Endothelial cell of umbilical vein (primary cell): ENCODE data around the gene ZCWPW2. TPM values are rescaled to one million over a fixed set of nuclear protein-coding genes. Genes with fewer than 3 reads are reported as not detected.

ENCODE experiments used
- BruUV-seq: library from RNA; stranded (reverse); fragments of 400-500 nt; replicated peaks from 2 replicates; lab custom pipeline; 2021; lab: Mats Ljungman, UMichigan
- CTCF ChIA-PET: fragments of 300-600, 350-600 bp; sonication (Branson Sonifier 250); formaldehyde crosslinking; loops from one replicate; lab custom pipeline; 2021; ENCODE audit warnings: antibody characterized with exemption, inconsistent platforms; lab: Charles Lee
- POLR2A ChIA-PET: fragments of 300-600, 350-600 bp; sonication (Branson Sonifier 250); formaldehyde crosslinking; loops from one replicate; lab custom pipeline; 2021; ENCODE audit warnings: antibody characterized with exemption, inconsistent platforms; lab: Charles Lee
- DNase-seq: peaks from one replicate; pipeline ENCODE4 v3.0.0-alpha.2; 2011; ENCODE audit warnings: low read depth, low spot score
- FAIRE-seq: peaks from 2 replicates; lab custom pipeline; 2011; peaks lifted over from hg19 to GRCh38; lab: Jason Lieb, UNC
- H2AFZ ChIP-seq: 2 replicates; pipeline ENCODE4 v1.6.0; 2012; ENCODE audit warnings: low read depth, low read length, control low read depth, inconsistent platforms
- H3K27ac ChIP-seq: 2 replicates; pipeline ENCODE4 v1.5.1; 2011; ENCODE audit warnings: low read depth, mild to moderate bottlenecking, control low read depth, low read length, moderate library complexity; ENCODE audit not compliant: insufficient read depth
- H3K27me3 ChIP-seq, 2 experiments: 2 replicates each; pipeline versions ENCODE4 v1.6.0 to v1.6.1; 2011; ENCODE audit warnings: low read length in 2 of 2, mixed read lengths in 1 of 2; ENCODE audit not compliant: control insufficient read depth in 2 of 2, insufficient read depth in 2 of 2
- H3K36me3 ChIP-seq, 2 experiments: 2 replicates in 1 of 2; 3 replicates in 1 of 2; pipeline ENCODE4 v1.5.1; 2011; ENCODE audit warnings: low read length in 2 of 2, mild to moderate bottlenecking in 1 of 2, moderate library complexity in 1 of 2; ENCODE audit not compliant: control insufficient read depth in 2 of 2, insufficient read depth in 2 of 2; ENCODE audit errors: extremely low read depth in 1 of 2
- H3K4me1 ChIP-seq: 3 replicates; pipeline ENCODE4 v1.5.1; 2011; ENCODE audit warnings: mild to moderate bottlenecking, low read length; ENCODE audit not compliant: control insufficient read depth, insufficient read depth; ENCODE audit errors: extremely low read depth
- H3K4me2 ChIP-seq: 2 replicates; pipeline ENCODE4 v1.6.1; 2011; ENCODE audit warnings: low read length, control low read depth, mixed read lengths; ENCODE audit not compliant: insufficient read depth
- H3K4me3 ChIP-seq, 3 experiments: fragments of 200-600 bp in 1 of 3; sonication (generic), shearing (Covaris generic) in 1 of 3; replicated peaks in 1 of 3; 2 replicates each; pipeline ENCODE4 v1.5.1; 2011 to 2016; ENCODE audit warnings: control low read depth in 3 of 3, low read length in 3 of 3, mild to moderate bottlenecking in 2 of 3, inconsistent platforms in 1 of 3, low read depth in 1 of 3, moderate library complexity in 1 of 3; ENCODE audit not compliant: insufficient read depth in 1 of 3
- H3K79me2 ChIP-seq: 2 replicates; pipeline ENCODE4 v1.6.0; 2012; ENCODE audit warnings: low read length, inconsistent platforms; ENCODE audit not compliant: control insufficient read depth, insufficient read depth
- H3K9ac ChIP-seq: replicated peaks from 2 replicates; pipeline ENCODE3; 2011; ENCODE audit warnings: low read length, control low read depth; ENCODE audit not compliant: insufficient read depth; ENCODE audit errors: extremely low read depth
- H3K9me1 ChIP-seq: replicated peaks from 3 replicates; pipeline ENCODE4 v1.6.0; 2011; ENCODE audit warnings: mild to moderate bottlenecking, low read length; ENCODE audit not compliant: control insufficient read depth, insufficient read depth; ENCODE audit errors: extremely low read depth
- H3K9me3 ChIP-seq: replicated peaks from 2 replicates; pipeline ENCODE4 v1.5.1; 2012; ENCODE audit warnings: low read length, inconsistent platforms; ENCODE audit not compliant: control insufficient read depth, insufficient read depth
- H4K20me1 ChIP-seq: replicated peaks from 2 replicates; pipeline ENCODE3; 2011; ENCODE audit warnings: mild to moderate bottlenecking, low read length; ENCODE audit not compliant: control insufficient read depth, insufficient read depth; ENCODE audit errors: extremely low read depth
- EZH2 ChIP-seq: IDR thresholded peaks from 2 replicates; pipeline ENCODE4 v1.6.1; 2012; ENCODE audit warnings: borderline replicate concordance, low read depth, mild to moderate bottlenecking, moderate library complexity, low read length, inconsistent platforms; ENCODE audit not compliant: severe bottlenecking
- FOS ChIP-seq: IDR thresholded peaks from 2 replicates; pipeline ENCODE4 v1.6.1; 2011; ENCODE audit warnings: mild to moderate bottlenecking, low read length, moderate library complexity, borderline replicate concordance; ENCODE audit not compliant: insufficient read depth
- GATA2 ChIP-seq: IDR thresholded peaks from 2 replicates; pipeline ENCODE4 v1.7.0; 2011; ENCODE audit warnings: low read depth, mild to moderate bottlenecking, moderate library complexity, mixed read lengths, low read length; ENCODE audit not compliant: insufficient read length, insufficient read depth
- JUN ChIP-seq: IDR thresholded peaks from 2 replicates; pipeline ENCODE4 v1.6.1; 2011; ENCODE audit warnings: borderline replicate concordance, low read depth; ENCODE audit not compliant: insufficient read length, insufficient read depth
- MYC ChIP-seq: IDR thresholded peaks from one replicate; pipeline ENCODE4 v1.6.1; 2011; ENCODE audit warnings: mild to moderate bottlenecking, low read depth, low read length
- POLR2A ChIP-seq: IDR thresholded peaks from 2 replicates; pipeline ENCODE4 v1.6.1; 2012; ENCODE audit warnings: low read depth, mild to moderate bottlenecking, control low read depth, low read length
- POLR2AphosphoS5 ChIP-seq: IDR thresholded peaks from 2 replicates; pipeline ENCODE4 v1.6.1; 2012; ENCODE audit warnings: low read depth, mild to moderate bottlenecking, control low read depth, low read length, moderate library complexity; ENCODE audit not compliant: insufficient read depth
- dilution Hi-C: fragments of 300-500 bp; cut with MboI; formaldehyde crosslinking; loops from one replicate; pipeline ENCODE4 v1.15.0; 2019; ENCODE audit warnings: low sequenced_read_pairs; ENCODE audit not compliant: extremely low pct_ligation_motif_present
- intact Hi-C: fragments of 100-400 bp; cut with micrococcal nuclease; formaldehyde crosslinking; loops from one replicate; pipeline ENCODE4 v1.10.0; 2022
- polyA plus RNA-seq, 4 experiments: library from polyadenylated mRNA; depleted of rRNA in 3 of 4; stranded (reverse) in 3 of 4; unstranded in 1 of 4; fragments of >200 nt; gene quantifications; 2 replicates each; pipeline versions ENCODE4 v1.2.1 to v1.2.3, GENCODE V29; 2011 to 2012; ENCODE audit warnings: missing spikeins in 1 of 4
- total RNA-seq: library from RNA; stranded (reverse); gene quantifications from 2 replicates; pipeline ENCODE4 v1.2.3, GENCODE V29; 2021
- TF ChIP-seq, protein P1 (sequence below), 2 donors: IDR thresholded peaks; 1 replicate in 1 of 2; 2 replicates in 1 of 2; pipeline ENCODE4 v1.5.1; 2011; ENCODE audit warnings: low read length in 2 of 2, mild to moderate bottlenecking in 2 of 2, moderate library complexity in 2 of 2, control low read depth in 1 of 2, inconsistent platforms in 1 of 2, low read depth in 1 of 2; ENCODE audit not compliant: insufficient read depth in 1 of 2; ENCODE audit errors: extremely low read depth in 1 of 2
- TF ChIP-seq, protein P2 (sequence below): IDR thresholded peaks from 2 replicates; pipeline ENCODE4 v1.6.1; 2011; ENCODE audit not compliant: insufficient read depth, insufficient read length

The ZCWPW2 gene
- total and polyA plus RNA-seq, 2 donors (not counting 3 experiments of a cell fraction or from before 2014, with no cell fraction given): 0.04 to 0.40 TPM

DNA sequence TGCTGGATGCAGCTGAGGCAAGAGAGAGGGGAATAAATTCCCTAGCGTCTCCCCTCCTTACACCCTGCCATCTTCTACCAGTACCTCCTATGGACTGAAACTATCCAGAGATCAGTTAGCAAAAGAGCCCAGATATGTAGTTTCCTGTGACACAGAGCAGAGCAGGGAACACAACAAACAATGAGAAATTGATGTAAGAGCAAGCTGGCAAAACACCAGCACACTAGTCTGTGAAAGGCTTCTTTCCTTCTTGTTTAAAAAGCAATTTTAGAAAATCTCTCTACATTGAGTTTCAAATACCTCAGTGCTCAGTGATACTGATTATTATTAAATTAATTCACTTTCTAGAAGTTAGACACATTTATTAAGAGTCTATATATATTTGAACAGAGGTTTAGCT is 215.7 kb downstream of the ZCWPW2 start:
- intact Hi-C loops: no loop called here
- Histone ChIP-seq H3K27ac (no peak overlapping the region), H3K4me2 (no peak overlapping the region), H3K9ac (no peak overlapping the region), H3K4me3 (no peak overlapping the region), H3K9me3 (no peaks in the 10 kb centered on the region), H4K20me1 (no peaks in the 10 kb centered on the region), H3K9me1 (no peaks in the 10 kb centered on the region), H3K27me3 (no peaks in the 10 kb centered on the region), H3K79me2 (no peaks in the 10 kb centered on the region), H3K36me3 (no peaks in the 10 kb centered on the region), H2AFZ (no peak overlapping the region), H3K4me1 (no peaks in the 10 kb centered on the region)
- dilution Hi-C loops: no loop called here
- FAIRE-seq (no peak), DNase-seq (no peak)
- POLR2A ChIA-PET: no interaction called here
- TF ChIP-seq EZH2 (no peak), JUN (no peak), POLR2AphosphoS5 (no peak), MYC (no peak), FOS (no peak)
- TF ChIP-seq, protein P1, sequence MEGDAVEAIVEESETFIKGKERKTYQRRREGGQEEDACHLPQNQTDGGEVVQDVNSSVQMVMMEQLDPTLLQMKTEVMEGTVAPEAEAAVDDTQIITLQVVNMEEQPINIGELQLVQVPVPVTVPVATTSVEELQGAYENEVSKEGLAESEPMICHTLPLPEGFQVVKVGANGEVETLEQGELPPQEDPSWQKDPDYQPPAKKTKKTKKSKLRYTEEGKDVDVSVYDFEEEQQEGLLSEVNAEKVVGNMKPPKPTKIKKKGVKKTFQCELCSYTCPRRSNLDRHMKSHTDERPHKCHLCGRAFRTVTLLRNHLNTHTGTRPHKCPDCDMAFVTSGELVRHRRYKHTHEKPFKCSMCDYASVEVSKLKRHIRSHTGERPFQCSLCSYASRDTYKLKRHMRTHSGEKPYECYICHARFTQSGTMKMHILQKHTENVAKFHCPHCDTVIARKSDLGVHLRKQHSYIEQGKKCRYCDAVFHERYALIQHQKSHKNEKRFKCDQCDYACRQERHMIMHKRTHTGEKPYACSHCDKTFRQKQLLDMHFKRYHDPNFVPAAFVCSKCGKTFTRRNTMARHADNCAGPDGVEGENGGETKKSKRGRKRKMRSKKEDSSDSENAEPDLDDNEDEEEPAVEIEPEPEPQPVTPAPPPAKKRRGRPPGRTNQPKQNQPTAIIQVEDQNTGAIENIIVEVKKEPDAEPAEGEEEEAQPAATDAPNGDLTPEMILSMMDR (IDR thresholded peaks at IDR 0.05; ENCODE audit: extremely low read depth in 1 of 2, insufficient read depth in 1 of 2, low read depth in 1 of 2, low read length in 2 of 2): no peak
- CTCF ChIA-PET: no interaction called here
- BruUV-seq: no TSS peak

DNA sequence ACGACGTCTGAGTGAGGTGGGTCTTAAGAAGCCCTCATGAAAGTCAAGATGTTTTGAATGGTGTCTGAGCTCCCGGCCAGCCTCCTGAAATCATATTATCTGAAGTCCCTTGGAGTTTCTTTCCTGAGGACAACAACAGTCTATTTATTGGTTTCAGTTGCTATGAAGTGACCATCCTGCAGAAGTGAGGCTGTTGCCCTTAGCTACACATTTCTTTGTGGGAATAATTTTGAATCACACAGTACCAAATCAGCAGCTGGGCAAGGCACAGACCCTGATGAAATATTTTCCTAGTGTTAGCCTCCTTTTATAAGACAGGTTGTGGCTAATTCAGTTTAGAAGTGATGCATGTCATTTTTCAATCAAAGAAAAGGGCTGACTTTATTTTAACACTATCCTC is 220.8 kb downstream of the ZCWPW2 start:
- Histone ChIP-seq H4K20me1 (no peaks in the 10 kb centered on the region), H3K36me3 (no peaks in the 10 kb centered on the region), H3K4me3 (no peak overlapping the region), H3K79me2 (no peaks in the 10 kb centered on the region), H3K27ac (no peak overlapping the region), H3K9me1 (no peaks in the 10 kb centered on the region), H3K27me3 (peaks cover 1 to 12% of the 10 kb centered on the region in 2 experiments), H3K4me1 (no peaks in the 10 kb centered on the region), H3K9me3 (no peaks in the 10 kb centered on the region), H2AFZ (no peak overlapping the region), H3K4me2 (no peak overlapping the region), H3K9ac (no peak overlapping the region)
- dilution Hi-C loops (no loop called here), intact Hi-C loops (no loop called here)
- TF ChIP-seq FOS (no peak), EZH2 (no peak), POLR2A (no peak), MYC (no peak), GATA2 (no peak), POLR2AphosphoS5 (no peak), JUN (no peak)
- TF ChIP-seq, protein P1 (IDR thresholded peaks at IDR 0.05; ENCODE audit: extremely low read depth in 1 of 2, insufficient read depth in 1 of 2, low read depth in 1 of 2, low read length in 2 of 2): no peak
- TF ChIP-seq, protein P2, sequence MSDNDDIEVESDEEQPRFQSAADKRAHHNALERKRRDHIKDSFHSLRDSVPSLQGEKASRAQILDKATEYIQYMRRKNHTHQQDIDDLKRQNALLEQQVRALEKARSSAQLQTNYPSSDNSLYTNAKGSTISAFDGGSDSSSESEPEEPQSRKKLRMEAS: no peak
- ChIA-PET POLR2A (no interaction called here), CTCF (interaction anchor here (0.9 kb wide), 1 partner anchor 211 kb away, joined by 3 read pairs; no protein-coding TSS in a partner anchor)
- no TSS peak for BruUV-seq
- FAIRE-seq (no peak), DNase-seq (no peak)
